Endothelial cell (in vitro differentiated cells): Measurements from ENCODE around the gene APC2. TPM values are rescaled to one million over a fixed set of nuclear protein-coding genes. Genes with fewer than 3 reads are reported as not detected.

Experiments
- DNase-seq: peaks from one replicate; pipeline ENCODE4 v3.0.0; 2021; ENCODE audit warnings: low spot score
- H3K27ac Mint-ChIP-seq: one replicate; pipeline ENCODE4 v1.8.0; 2021; ENCODE audit warnings: mixed read lengths, inconsistent platforms; ENCODE audit not compliant: unreplicated experiment
- H3K27me3 Mint-ChIP-seq: one replicate; pipeline ENCODE4 v1.8.0; 2021; ENCODE audit warnings: mild to moderate bottlenecking, moderate library complexity, mixed read lengths, inconsistent platforms; ENCODE audit not compliant: unreplicated experiment
- H3K36me3 Mint-ChIP-seq: one replicate; pipeline ENCODE4 v1.8.0; 2021; ENCODE audit warnings: mild to moderate bottlenecking, low read depth, mixed read lengths, inconsistent platforms; ENCODE audit not compliant: unreplicated experiment
- H3K4me1 Mint-ChIP-seq: one replicate; pipeline ENCODE4 v1.8.0; 2021; ENCODE audit warnings: mild to moderate bottlenecking, mixed read lengths, inconsistent platforms; ENCODE audit not compliant: unreplicated experiment
- H3K4me3 Mint-ChIP-seq: one replicate; pipeline ENCODE4 v1.8.0; 2021; ENCODE audit warnings: mild to moderate bottlenecking, mixed read lengths, inconsistent platforms; ENCODE audit not compliant: unreplicated experiment
- H3K9me3 Mint-ChIP-seq: one replicate; pipeline ENCODE4 v1.8.0; 2021; ENCODE audit warnings: mixed read lengths, inconsistent platforms; ENCODE audit not compliant: unreplicated experiment
- CTCF ChIP-seq: fragments of 200-600 bp; sonication (generic); IDR thresholded peaks from one replicate; pipeline ENCODE4 v1.5.0; 2021; ENCODE audit warnings: antibody characterized with exemption; ENCODE audit not compliant: unreplicated experiment
- total RNA-seq: library from RNA; stranded (reverse); fragmentation: NEBNext Ultra II Directional; extraction: Animal tissue kit (Norgen Biotek cat#: 25700); gene quantifications from one replicate; pipeline ENCODE4 v1.2.1, GENCODE V29; 2021; ENCODE audit not compliant: unreplicated experiment

The APC2 gene
- total RNA-seq, 1 donor from 2014 or later, result 1.9 TPM

- H3K27ac Mint-ChIP-seq, result no peak within 1 kb of the TSS
- no peak for TF ChIP-seq CTCF
- no peaks in the 10 kb centered on the region for H3K36me3 Mint-ChIP-seq
- H3K4me1 Mint-ChIP-seq, result peaks cover 2% of the 10 kb centered on the region
- no peaks in the 10 kb centered on the region for H3K9me3 Mint-ChIP-seq
- peak within 1 kb of the TSS; percentile 92 for H3K4me3 Mint-ChIP-seq
- DNase-seq, result peak; percentile 98
- peaks cover 14% of the 10 kb centered on the region for H3K27me3 Mint-ChIP-seq
Measured at GRCh38 chr19:1490311-1491113, 40.6 kb downstream of the APC2 start, which contains the start of gene PCSK4. TSS of gene PCSK4 (minus strand) at chr19:1490350. CDS start at chr19:1490346, 4 bp downstream.

GRCh38 chr19:1491114-1491848 lies 41.4 kb downstream of the APC2 start, which contains the start of gene REEP6:
TSS of gene REEP6 (plus strand) at chr19:1491181. CDS start at chr19:1491270, 89 bp downstream.
- H3K27ac Mint-ChIP-seq, result no peak within 1 kb of the TSS
- H3K4me1 Mint-ChIP-seq, result peaks cover 2% of the 10 kb centered on the region
- DNase-seq, result no peak
- H3K4me3 Mint-ChIP-seq, result peak within 1 kb of the TSS; percentile 92
- peaks cover 12% of the 10 kb centered on the region for H3K27me3 Mint-ChIP-seq
- no peak for TF ChIP-seq CTCF
- H3K36me3 Mint-ChIP-seq, result no peaks in the 10 kb centered on the region
- no peaks in the 10 kb centered on the region for H3K9me3 Mint-ChIP-seq

- TF ChIP-seq CTCF, result no peak
- no peaks in the 10 kb centered on the region for H3K9me3 Mint-ChIP-seq
- peaks cover 13% of the 10 kb centered on the region for H3K27me3 Mint-ChIP-seq
- no peak for DNase-seq
- H3K4me1 Mint-ChIP-seq, result peaks cover 2% of the 10 kb centered on the region
- no peak overlapping the region for H3K27ac Mint-ChIP-seq
- no peaks in the 10 kb centered on the region for H3K36me3 Mint-ChIP-seq
- H3K4me3 Mint-ChIP-seq, result peak overlapping the region; percentile 83
Measured at GRCh38 chr19:1491849-1492170, 41.9 kb downstream of the APC2 start.

- no peaks in the 10 kb centered on the region for H3K9me3 Mint-ChIP-seq
- no peak for DNase-seq
- no peak for TF ChIP-seq CTCF
- H3K4me3 Mint-ChIP-seq, result no peak overlapping the region
- peaks cover 2% of the 10 kb centered on the region for H3K4me1 Mint-ChIP-seq
- peaks cover 14% of the 10 kb centered on the region for H3K27me3 Mint-ChIP-seq
- no peak overlapping the region for H3K27ac Mint-ChIP-seq
- H3K36me3 Mint-ChIP-seq, result no peaks in the 10 kb centered on the region
Measured at GRCh38 chr19:1492474-1493006, 42.6 kb downstream of the APC2 start.
